Lung (tissue), 12 donors: ENCODE results near the gene ARRDC3. TPM values are rescaled to one million over a fixed set of nuclear protein-coding genes. Genes with fewer than 3 reads are reported as not detected.

ENCODE experiments used
- ATAC-seq: fragments of 200-7000 bp; cut with Tn5 transposase; one replicate; pipeline ENCODE4 v1.9.1; 2020; ENCODE audit warnings: moderate number of reproducible peaks; ENCODE audit not compliant: insufficient read depth, low FRiP score
- DNase-seq, 3 donors: peaks; one replicate each; pipeline ENCODE4 v3.0.0-alpha.2; 2013 to 2017
- H3K27ac ChIP-seq, 2 donors: one replicate each; pipeline ENCODE4 v1.5.1; 2013; ENCODE audit warnings: mild to moderate bottlenecking in 2 of 2, moderate library complexity in 2 of 2, control low read depth in 1 of 2, inconsistent platforms in 1 of 2, low read depth in 1 of 2, low read length in 1 of 2
- H3K27me3 ChIP-seq, 3 donors: one replicate each; pipeline ENCODE4 v1.5.1; 2013; ENCODE audit warnings: low read length in 2 of 3; ENCODE audit not compliant: control insufficient read depth in 3 of 3, insufficient read depth in 3 of 3
- H3K36me3 ChIP-seq, 4 donors: one replicate each; pipeline ENCODE4 v1.5.1; 2013; ENCODE audit warnings: low read length in 4 of 4, mild to moderate bottlenecking in 1 of 4, moderate library complexity in 1 of 4; ENCODE audit not compliant: control insufficient read depth in 4 of 4, insufficient read depth in 4 of 4
- H3K4me1 ChIP-seq, 5 donors: one replicate each; pipeline ENCODE4 v1.5.1; 2013; ENCODE audit warnings: low read length in 5 of 5, mild to moderate bottlenecking in 2 of 5, moderate library complexity in 1 of 5; ENCODE audit not compliant: control insufficient read depth in 5 of 5, insufficient read depth in 5 of 5
- H3K4me3 ChIP-seq: one replicate; pipeline ENCODE4 v1.5.1; 2013; ENCODE audit warnings: mild to moderate bottlenecking, control low read depth, moderate library complexity
- H3K9ac ChIP-seq, 2 donors: one replicate each; pipeline ENCODE4 v1.5.1; 2013; ENCODE audit warnings: low read length in 2 of 2, control low read depth in 1 of 2; ENCODE audit not compliant: insufficient read depth in 1 of 2
- H3K9me3 ChIP-seq, 4 donors: one replicate each; pipeline ENCODE4 v1.5.1; 2013; ENCODE audit warnings: low read length in 3 of 4, mild to moderate bottlenecking in 1 of 4, moderate library complexity in 1 of 4; ENCODE audit not compliant: control insufficient read depth in 4 of 4, insufficient read depth in 3 of 4
- CTCF ChIP-seq: IDR thresholded peaks from 2 replicates; pipeline ENCODE4 v1.5.1; 2012; ENCODE audit warnings: mild to moderate bottlenecking; ENCODE audit errors: control extremely low read depth, extremely low read depth
- WGBS, 2 donors: extraction: QIAGEN DNeasy Blood & Tissue Kit; methylation state at CpG; one replicate each; pipeline ENCODE4 v1.1.7; 2013; 5-methylcytosine and 5-hydroxymethylcytosine counted together
- polyA plus RNA-seq, 2 donors: library from polyadenylated mRNA; stranded (reverse); fragments of 200-250 nt; gene quantifications; one replicate each; pipeline ENCODE4 v1.2.1, GENCODE V29; 2013
- total RNA-seq, 2 donors: library from RNA; depleted of rRNA in 1 of 2; stranded (reverse); fragments of >200 nt in 1 of 2; gene quantifications; one replicate each; pipeline ENCODE4 v1.2.1, GENCODE V29; 2014 to 2021
- donor health status: control.
- donor health status: control.
- donor health status: Bipolar disorder and iron deficiency.
- donor health status: healthy.
- donor health status: DM: yes; HTN: yes; CAD: no.

ARRDC3 gene
- total and polyA plus RNA-seq, 4 donors = 26.0 to 455 (median 77.3) TPM

- 83 to 84% methylated on average over 2 of the region's 2 CpGs for WGBS, 2 donors
These were observed 40.8 kb upstream of the ARRDC3 start for GRCh38 chr5:91423871-91424270.

GRCh38 chr5:91420879-91421278 lies 37.8 kb upstream of the ARRDC3 start:
- Histone ChIP-seq H3K36me3 (no peaks in the 10 kb centered on the region), H3K4me3 (no peak overlapping the region), H3K4me1 (no peaks in the 10 kb centered on the region), H3K9ac (no peak overlapping the region), H3K27ac (no peak overlapping the region), H3K27me3 (no peaks in the 10 kb centered on the region), H3K9me3 (no peaks in the 10 kb centered on the region)
- 37 to 43% methylated on average over 3 of the region's 3 CpGs for WGBS, 2 donors
- ATAC-seq (no peak), DNase-seq (no peak)
- no peak for TF ChIP-seq CTCF

More at GRCh38 chr5:91423871-91424270, 40.8 kb upstream of the ARRDC3 start:
- no peak for TF ChIP-seq CTCF
- H3K27ac ChIP-seq = no peak overlapping the region
- H3K36me3 ChIP-seq = no peaks in the 10 kb centered on the region
- H3K27me3 ChIP-seq = no peaks in the 10 kb centered on the region
- H3K4me1 ChIP-seq = no peaks in the 10 kb centered on the region
- no peak overlapping the region for H3K4me3 ChIP-seq
- ATAC-seq = no peak
- peaks cover 0 to under 1% (median 0%) of the 10 kb centered on the region in 4 donors for H3K9me3 ChIP-seq
- no peak overlapping the region for H3K9ac ChIP-seq
- DNase-seq = peak; percentile 15 to 66 (median 48)

DNA sequence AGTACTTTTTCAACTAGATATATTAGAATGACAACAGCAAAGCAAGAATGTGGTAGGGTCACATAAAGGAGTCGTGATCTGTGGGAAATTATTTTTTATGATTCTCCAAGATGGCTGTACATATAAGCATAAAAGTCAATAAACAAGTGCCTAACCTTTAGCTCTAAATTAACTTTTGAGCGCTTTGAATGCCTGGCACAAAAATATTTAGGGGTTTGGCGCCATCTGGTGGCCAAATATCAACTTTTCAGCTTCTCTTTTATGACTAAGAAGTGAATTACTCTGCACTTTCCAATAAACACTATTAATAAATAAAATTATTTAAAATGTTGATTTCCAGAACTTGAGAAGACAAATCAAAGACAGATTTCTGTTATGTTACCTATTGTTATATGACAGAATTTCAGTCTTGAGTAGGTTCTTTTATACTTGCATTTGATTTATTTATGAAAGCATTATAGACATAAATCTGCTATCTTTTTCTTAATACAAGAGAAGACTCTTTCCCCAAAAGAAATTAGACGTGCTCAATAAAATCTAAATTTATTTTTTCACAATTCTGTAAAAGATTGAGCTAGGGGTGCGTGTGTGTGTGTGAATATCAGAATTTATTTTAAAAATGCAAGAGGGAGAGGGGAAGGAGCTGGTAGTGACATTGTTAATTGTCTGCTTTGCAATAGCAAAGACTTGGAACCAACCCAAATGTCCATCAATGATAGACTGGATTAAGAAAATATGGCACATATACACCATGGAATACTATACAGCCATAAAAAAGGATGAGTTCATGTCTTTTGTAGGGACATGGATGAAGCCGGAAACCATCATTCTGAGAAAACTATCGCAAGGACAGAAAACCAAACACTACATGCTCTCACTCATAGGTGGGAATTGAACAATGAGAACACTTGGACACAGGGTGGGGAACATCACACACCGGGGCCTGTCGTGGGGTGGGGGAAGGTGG lies 36.7 kb upstream of the ARRDC3 start:
- peak; percentile 50 to 76 (median 72) for DNase-seq

More for the DNA sequence above, 36.7 kb upstream of the ARRDC3 start:
- Histone ChIP-seq H3K4me3 (no peak overlapping the region), H3K27me3 (no peaks in the 10 kb centered on the region), H3K9me3 (no peaks in the 10 kb centered on the region), H3K27ac (no peak overlapping the region), H3K36me3 (no peaks in the 10 kb centered on the region), H3K4me1 (no peaks in the 10 kb centered on the region), H3K9ac (no peak overlapping the region)
- no peak for ATAC-seq
- TF ChIP-seq CTCF = peak; percentile 73
- WGBS, 2 donors = 54 to 55% methylated on average over 9 of the region's 9 CpGs
